Measurements from ENCODE around the gene KRTAP4-1.

- no peak for TF ChIP-seq CTCF (IDR thresholded peaks at IDR 0.05; ENCODE audit: borderline replicate concordance, extremely low read depth, low read length, poor library complexity, severe bottlenecking)
- no peak for TF ChIP-seq EZH2 (IDR thresholded peaks at IDR 0.05; ENCODE audit: borderline replicate concordance, low read depth, low read length, severe bottlenecking)
Observed at GRCh38 chr17:41178843-41179616, 5.7 kb downstream of the KRTAP4-1 start.
